ENCODE results near the gene CSNK2A2. TPM values are rescaled to one million over a fixed set of nuclear protein-coding genes. Genes with fewer than 3 reads are reported as not detected.

The CSNK2A2 gene
- total and polyA plus RNA-seq, 10 of the 15 experiments (the other 5 are each of a cell fraction or from before 2014, with no cell fraction given), result 17.4 to 79.1 (median 29.4) TPM

GRCh38 chr16:58225965-58226602 lies 28.2 kb upstream of the CSNK2A2 start:
- Histone ChIP-seq H3K36me3 (ENCODE audit: control insufficient read depth in 2 of 2, insufficient read depth in 2 of 2, low read length in 1 of 2) (no peaks in the 10 kb centered on the region), H3K27me3 (replicated peaks in 1 of 2; ENCODE audit: control insufficient read depth in 2 of 2, insufficient read depth in 2 of 2, low read length in 1 of 2) (no peaks in the 10 kb centered on the region), H2AFZ (ENCODE audit: control insufficient read depth, low read depth, low read length) (no peak overlapping the region), H3K4me2 (ENCODE audit: control insufficient read depth, insufficient read depth) (no peak overlapping the region), H3K9me3 (replicated peaks; ENCODE audit: control insufficient read depth, insufficient read depth, low read length) (no peaks in the 10 kb centered on the region), H3K79me2 (ENCODE audit: control insufficient read depth, insufficient read depth, low read length) (no peaks in the 10 kb centered on the region), H3K4me1 (ENCODE audit: control insufficient read depth, insufficient read depth, low read length) (no peaks in the 10 kb centered on the region), H4K20me1 (ENCODE audit: control insufficient read depth, insufficient read depth) (no peaks in the 10 kb centered on the region), H3K4me3 (no peak overlapping the region), H3K27ac (ENCODE audit: control insufficient read depth, insufficient read depth) (no peak overlapping the region), H3K9ac (ENCODE audit: control insufficient read depth, insufficient read depth, low read length) (no peak overlapping the region)
- TF ChIP-seq KDM1A (IDR thresholded peaks at IDR 0.05; ENCODE audit: borderline replicate concordance) (no peak), RB1 (IDR thresholded peaks at IDR 0.05; ENCODE audit: borderline replicate concordance) (no peak), BHLHE40 (IDR thresholded peaks at IDR 0.05; ENCODE audit: borderline replicate concordance in 1 of 2, low read depth in 2 of 2, low read length in 1 of 2) (no peak), PAX5 (IDR thresholded peaks at IDR 0.05; ENCODE audit: borderline replicate concordance, low read depth, low read length) (no peak), USF1 (IDR thresholded peaks at IDR 0.05; ENCODE audit: borderline replicate concordance, extremely low read length, insufficient read depth, low read depth, low read length) (peak; percentile 26), E2F4 (IDR thresholded peaks at IDR 0.05; ENCODE audit: low read depth, low read length) (no peak), POLR2AphosphoS2 (IDR thresholded peaks at IDR 0.05; ENCODE audit: low read depth, low read length) (no peak), PKNOX1 (IDR thresholded peaks at IDR 0.05) (no peak), NFYB (IDR thresholded peaks at IDR 0.05; ENCODE audit: insufficient read depth, low read depth, low read length) (peak; percentile 31; the same call in 1 of the 2 replicates), GABPA (IDR thresholded peaks at IDR 0.05; ENCODE audit: low read depth) (no peak), MYC (IDR thresholded peaks at IDR 0.05; ENCODE audit: insufficient read depth, insufficient read length, insufficient replicate concordance, low read length, severe bottlenecking) (no peak), ZNF687 (IDR thresholded peaks at IDR 0.05) (no peak)
- ChIA-PET SMC1A (ENCODE audit: uncharacterized antibody, unreplicated experiment) (no interaction called here), CTCF (interaction anchor here (0.6 kb wide), 1 partner anchor 24 kb away, joined by 3 read pairs; no protein-coding TSS in a partner anchor), RAD21 (ENCODE audit: unreplicated experiment) (no interaction called here), POLR2A (interaction anchor here (0.5 kb wide), 1 partner anchor 301 kb away, joined by 4 read pairs; no protein-coding TSS in a partner anchor)
- DNase-seq (ENCODE audit: low read depth, low spot score) (no peak), FAIRE-seq (no peak), ATAC-seq (no peak)
- 46% methylated on average over 8 of the region's 8 CpGs for WGBS (ENCODE audit: insufficient coverage, insufficient replicate concordance, low lambda C conversion rate, missing lambda C conversion rate)
- no TSS peak for BruUV-seq (replicated peaks)
- intact Hi-C loops (cut with micrococcal nuclease; ENCODE audit: unreplicated experiment) (no loop called here), in situ Hi-C loops (cut with MboI) (no loop called here)

All from GM12878 (cell line).